Measurements from ENCODE around the gene GREB1. TPM values are rescaled to one million over a fixed set of nuclear protein-coding genes. Genes with fewer than 3 reads are reported as not detected.

Gene GREB1, protein sequence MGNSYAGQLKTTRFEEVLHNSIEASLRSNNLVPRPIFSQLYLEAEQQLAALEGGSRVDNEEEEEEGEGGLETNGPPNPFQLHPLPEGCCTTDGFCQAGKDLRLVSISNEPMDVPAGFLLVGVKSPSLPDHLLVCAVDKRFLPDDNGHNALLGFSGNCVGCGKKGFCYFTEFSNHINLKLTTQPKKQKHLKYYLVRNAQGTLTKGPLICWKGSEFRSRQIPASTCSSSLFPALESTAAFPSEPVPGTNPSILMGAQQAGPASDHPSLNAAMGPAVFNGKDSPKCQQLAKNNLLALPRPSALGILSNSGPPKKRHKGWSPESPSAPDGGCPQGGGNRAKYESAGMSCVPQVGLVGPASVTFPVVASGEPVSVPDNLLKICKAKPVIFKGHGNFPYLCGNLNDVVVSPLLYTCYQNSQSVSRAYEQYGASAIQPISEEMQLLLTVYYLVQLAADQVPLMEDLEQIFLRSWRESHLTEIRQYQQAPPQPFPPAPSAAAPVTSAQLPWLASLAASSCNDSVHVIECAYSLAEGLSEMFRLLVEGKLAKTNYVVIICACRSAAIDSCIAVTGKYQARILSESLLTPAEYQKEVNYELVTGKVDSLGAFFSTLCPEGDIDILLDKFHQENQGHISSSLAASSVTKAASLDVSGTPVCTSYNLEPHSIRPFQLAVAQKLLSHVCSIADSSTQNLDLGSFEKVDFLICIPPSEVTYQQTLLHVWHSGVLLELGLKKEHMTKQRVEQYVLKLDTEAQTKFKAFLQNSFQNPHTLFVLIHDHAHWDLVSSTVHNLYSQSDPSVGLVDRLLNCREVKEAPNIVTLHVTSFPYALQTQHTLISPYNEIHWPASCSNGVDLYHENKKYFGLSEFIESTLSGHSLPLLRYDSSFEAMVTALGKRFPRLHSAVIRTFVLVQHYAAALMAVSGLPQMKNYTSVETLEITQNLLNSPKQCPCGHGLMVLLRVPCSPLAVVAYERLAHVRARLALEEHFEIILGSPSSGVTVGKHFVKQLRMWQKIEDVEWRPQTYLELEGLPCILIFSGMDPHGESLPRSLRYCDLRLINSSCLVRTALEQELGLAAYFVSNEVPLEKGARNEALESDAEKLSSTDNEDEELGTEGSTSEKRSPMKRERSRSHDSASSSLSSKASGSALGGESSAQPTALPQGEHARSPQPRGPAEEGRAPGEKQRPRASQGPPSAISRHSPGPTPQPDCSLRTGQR (N-terminal part only)
- total RNA-seq: 0.29 and 0.44 TPM in 2 replicates

DNA sequence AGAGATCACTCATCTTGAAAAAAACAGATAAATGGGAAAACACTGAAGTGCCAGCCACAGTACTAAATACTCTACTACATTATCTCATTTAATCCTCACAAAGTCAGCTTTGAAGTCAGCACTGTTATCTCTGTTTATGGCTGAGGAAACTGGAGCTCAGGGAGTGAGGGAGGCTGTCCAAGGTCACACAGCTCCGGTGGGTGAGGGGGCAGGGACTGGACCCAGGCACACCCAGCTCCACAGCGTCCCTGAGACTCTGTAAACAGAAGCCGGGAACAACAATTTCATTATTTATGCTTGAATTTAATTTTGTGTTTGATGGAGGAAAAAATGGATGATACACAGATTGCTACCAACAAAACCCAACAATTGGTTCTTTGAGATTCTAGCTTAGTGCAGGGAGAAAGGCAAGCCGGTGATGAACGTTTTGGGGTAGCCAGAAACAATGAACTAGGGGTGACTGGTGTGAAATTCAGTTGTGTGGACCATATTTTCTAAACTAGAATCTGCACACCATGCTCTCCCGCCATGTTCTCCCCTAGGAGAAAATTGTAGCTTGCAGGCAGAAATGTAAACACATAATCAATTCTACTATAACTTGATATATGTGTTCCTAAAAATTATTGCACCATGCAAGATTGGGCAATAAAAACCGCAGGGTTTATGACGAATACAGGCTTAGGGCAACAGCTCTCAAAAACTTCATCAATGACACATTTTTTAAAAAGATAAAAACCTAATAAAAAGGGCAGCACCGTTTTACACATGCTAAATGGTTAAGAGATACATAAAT, at the start of gene GREB1:
Gene GREB1, plus strand, starts transcription at position 768 of the 793 bp plus-strand sequence. CDS start 22,570 bp downstream, outside the sequence.

DNA sequence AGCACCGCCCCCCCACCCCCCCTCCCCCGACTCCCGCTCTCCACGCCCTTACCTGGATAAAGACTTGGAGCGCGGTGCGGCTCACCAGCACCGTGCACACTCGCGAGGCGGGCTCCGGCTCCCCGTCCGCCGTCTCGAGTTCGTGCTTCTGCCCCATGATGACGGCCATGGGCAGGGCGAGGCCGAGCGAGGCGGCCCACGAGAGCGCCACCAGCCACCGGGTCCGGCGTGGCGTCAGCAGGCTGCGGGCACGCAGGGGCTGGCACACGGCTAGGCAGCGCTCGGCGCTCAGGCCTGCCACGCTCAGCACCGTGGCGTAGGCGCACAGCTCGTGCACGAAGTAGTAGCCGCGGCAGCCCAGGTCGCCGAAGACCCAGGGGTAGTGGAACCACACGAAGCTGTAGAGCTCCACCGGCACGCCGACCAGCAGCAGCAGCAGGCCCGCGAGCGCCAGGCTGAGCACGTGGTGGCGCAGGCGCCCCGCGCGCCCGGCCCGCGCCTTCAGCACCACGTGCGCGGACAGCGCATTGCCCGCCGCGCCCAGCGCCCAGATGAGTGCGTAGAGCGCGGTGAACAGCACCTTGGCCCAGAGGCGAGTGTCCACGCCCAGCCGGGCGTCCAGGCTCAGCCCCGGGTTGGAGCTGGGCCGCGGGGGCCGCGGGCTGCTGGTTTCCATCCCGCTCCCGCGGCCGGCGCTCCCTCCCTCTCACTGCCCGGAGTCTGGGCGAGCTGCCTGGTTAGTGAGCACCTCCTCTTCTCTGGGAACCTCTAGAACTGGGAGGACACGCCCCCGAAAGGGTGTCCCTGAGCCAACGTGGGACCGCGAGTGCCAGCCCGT, 135.8 kb downstream of the GREB1 start, which contains the start of gene NTSR2:
Gene NTSR2, minus strand, starts transcription at position 742 of the 838 bp plus-strand sequence. Its CDS starts 66 bp downstream, at position 676.

Small RNA genes within 50 kb of the gene (small RNA-seq; reads per million reads assigned to genes)
- gene MIR4429 (ENCODE audit: low replicate concordance) (0.10 reads per million), gene RN7SL674P (ENCODE audit: low replicate concordance) (not detected), gene RNA5SP84 (ENCODE audit: low replicate concordance) (not detected), gene RNU2-13P (ENCODE audit: low replicate concordance) (11.8 reads per million, percentile 95 among the genes with 10 or more reads in this experiment)

Other genes with a start within 250 kb of the GREB1 start
- gene ROCK2, start 189.4 kb upstream of the GREB1 start, total RNA-seq: 47.5 and 52.7 TPM in 2 replicates
- 14.3 and 15.3 TPM in 2 replicates for gene E2F6, start 67.9 kb upstream of the GREB1 start, total RNA-seq
- not detected in 2 replicates for gene NTSR2, start 136.2 kb downstream of the GREB1 start, total RNA-seq
- 37.2 and 73.1 TPM in 2 replicates for gene LPIN1, start 212.6 kb downstream of the GREB1 start, total RNA-seq